PC-9 (cell line): ENCODE measurements around the gene IFNA4.

Source experiments
- EZH2 ChIP-seq: fragments of 200-600 bp; sonication (generic); IDR thresholded peaks from 2 replicates; pipeline ENCODE4 v1.8.0; 2017; ENCODE audit warnings: antibody characterized with exemption, low read depth
- TF ChIP-seq, protein P1 (sequence below): fragments of 200-600 bp; sonication (generic); conservative IDR thresholded peaks from 2 replicates; pipeline ENCODE4 v1.6.1; 2017; ENCODE audit warnings: mixed run types, antibody characterized with exemption, mild to moderate bottlenecking, moderate library complexity

DNA sequence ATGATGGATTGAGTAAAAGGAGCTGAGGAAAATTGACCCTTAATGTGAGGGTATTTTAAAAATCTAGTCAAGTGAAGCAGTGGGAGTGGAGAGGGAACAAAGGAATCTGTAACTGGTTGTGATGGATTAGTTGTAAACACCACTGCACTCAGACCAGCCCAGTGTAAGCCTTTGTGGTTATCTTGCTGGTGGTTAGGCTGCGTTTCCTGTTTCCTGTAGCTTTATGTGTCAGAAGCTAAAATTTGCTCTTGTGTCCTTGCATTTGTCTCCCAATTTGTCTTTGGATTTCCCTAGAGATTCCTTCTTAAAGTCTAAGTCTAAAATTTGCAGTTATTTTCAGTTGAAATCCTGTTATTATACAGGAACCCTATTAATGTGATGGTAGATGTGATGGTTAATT, 27.2 kb downstream of the IFNA4 start:
- TF ChIP-seq EZH2 = no peak
- TF ChIP-seq, protein P1, sequence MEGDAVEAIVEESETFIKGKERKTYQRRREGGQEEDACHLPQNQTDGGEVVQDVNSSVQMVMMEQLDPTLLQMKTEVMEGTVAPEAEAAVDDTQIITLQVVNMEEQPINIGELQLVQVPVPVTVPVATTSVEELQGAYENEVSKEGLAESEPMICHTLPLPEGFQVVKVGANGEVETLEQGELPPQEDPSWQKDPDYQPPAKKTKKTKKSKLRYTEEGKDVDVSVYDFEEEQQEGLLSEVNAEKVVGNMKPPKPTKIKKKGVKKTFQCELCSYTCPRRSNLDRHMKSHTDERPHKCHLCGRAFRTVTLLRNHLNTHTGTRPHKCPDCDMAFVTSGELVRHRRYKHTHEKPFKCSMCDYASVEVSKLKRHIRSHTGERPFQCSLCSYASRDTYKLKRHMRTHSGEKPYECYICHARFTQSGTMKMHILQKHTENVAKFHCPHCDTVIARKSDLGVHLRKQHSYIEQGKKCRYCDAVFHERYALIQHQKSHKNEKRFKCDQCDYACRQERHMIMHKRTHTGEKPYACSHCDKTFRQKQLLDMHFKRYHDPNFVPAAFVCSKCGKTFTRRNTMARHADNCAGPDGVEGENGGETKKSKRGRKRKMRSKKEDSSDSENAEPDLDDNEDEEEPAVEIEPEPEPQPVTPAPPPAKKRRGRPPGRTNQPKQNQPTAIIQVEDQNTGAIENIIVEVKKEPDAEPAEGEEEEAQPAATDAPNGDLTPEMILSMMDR = no peak
